ENCODE data around the gene PGM1.

Gene PGM1

DNA sequence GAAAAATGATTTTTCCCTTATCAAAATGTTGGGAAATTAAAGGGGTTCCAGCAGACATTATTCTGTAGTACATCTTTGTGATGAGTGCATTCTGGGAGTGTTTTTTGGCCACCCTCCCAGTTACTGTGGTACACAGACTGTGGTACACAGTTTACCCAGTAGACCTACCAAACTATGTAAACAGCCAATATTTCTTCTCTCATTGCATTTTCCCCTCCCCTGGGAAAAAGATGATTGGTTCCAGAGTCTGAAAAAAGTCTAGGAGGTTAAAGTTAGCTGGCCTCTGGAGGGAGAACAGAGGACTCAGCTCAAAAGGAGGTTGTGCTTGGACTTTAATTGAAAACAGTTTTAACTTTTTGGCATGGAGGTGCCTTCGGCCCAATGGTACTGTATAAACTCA lies 42.5 kb downstream of the PGM1 start:
- no peak for DNase-seq

DNA sequence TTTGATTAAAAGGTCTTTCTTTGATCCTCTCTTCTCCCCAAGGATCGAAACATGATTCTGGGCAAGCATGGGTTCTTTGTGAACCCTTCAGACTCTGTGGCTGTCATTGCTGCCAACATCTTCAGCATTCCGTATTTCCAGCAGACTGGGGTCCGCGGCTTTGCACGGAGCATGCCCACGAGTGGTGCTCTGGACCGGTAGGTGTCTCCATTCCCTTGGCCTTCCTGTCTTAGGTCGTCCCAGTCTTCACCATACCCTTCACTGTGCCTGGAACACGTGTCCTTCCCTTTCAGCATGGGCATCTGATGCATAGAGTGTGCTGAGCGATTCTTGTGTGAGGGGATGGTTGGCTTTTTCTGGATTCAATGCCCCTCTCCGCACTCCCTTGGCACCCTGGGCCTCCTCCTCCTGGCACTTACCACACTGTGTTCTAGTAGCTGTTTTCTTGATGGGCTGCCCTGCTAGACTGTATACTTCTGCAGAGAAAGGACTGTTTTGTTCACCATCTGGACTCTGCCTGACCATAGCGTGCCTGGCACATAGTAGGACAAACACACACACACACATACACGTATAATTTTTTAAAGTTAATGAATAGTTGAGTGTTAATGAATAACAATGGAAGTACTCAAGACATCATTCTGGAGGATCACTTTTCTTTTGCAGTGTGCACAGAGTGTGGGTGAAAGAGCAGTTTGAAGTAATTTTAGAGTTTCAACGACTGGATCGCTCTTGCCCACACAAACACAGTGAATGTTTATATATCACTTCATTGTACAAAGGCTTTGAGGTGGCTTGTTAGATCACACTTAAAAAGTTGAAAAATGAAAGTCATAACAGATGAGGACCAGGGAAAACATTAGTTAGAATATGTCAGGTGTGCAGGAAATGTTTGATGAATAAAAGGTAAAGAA lies 43.2 kb downstream of the PGM1 start:
- DNase-seq, result no peak

DNA sequence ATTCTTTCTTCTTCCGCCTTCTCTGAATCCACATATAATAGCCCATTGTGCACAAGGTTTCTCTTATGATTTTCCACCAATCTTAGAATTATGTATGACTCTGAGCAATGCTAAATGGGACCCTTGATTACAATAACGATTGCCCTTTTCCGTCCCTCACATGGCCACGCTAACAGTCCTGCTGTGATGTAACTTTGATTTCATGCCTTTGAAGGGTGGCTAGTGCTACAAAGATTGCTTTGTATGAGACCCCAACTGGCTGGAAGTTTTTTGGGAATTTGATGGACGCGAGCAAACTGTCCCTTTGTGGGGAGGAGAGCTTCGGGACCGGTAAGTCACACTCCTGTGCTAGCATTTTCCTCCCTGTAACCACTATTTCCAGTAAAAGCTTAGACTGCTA lies 45.3 kb downstream of the PGM1 start:
- DNase-seq, result no peak

DNA sequence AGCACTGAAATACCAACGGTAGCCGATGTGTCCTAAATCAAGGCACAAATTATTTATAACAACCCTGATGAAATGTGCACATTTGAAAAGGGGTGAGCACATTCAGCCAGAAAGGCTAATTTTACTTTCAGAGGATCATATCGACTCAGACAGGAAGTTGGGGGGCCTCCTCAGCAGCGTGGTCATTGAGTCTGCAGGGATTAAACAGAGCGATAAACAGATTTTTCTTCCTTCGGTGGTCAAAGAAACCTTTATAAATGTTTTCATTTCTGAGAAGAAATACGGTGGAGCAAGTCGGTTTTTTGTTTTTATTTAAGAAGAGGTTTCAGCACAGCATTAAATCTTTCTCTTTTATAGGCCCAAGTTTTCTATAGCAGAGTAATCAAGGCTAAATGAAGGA lies 45.7 kb downstream of the PGM1 start:
- no peak for DNase-seq

DNA sequence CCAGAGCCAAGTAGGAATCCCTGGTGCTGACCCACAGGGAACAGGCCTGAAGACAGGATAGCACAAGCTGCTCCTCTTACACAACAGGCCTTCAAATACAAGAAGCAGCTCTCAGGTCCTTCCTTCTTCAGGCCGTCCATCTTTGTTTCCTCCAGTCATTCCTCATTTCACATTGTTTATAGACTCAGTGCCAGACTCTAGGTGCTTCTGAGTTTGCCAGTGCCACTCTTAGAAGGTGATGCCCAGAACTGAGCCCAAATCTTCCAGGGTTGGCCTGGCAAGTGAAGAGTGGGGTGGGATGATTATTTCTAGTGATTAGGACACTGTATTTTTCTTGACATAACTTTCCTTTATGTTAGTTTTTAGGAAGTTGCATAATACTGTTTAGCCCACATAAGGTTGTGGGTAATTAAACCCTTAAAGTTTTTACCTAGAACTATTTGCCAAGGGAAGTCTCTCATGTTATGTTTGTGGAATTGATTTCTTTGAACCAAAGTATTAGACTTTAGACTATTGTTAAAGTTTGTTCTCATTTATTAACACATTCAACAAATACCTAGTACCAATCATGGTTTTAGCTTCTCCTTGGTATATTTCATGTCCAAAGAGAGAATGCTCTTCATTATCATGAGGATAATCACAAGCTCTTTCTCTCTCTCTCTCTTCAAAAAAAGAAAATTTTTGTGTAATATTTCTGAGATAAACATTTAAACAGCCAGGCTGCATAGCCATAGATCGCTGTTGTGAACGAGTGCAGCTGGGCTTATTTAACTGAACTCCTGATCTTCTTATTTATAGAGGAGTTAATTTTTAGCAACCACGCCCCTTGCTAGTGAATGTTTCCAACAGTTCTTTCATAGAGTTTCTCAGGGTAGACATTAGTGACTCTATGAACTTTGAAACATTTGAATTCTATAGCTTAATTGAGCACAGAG lies 47.7 kb downstream of the PGM1 start:
- peak; percentile 17 to 51 (median 46) for DNase-seq

DNA sequence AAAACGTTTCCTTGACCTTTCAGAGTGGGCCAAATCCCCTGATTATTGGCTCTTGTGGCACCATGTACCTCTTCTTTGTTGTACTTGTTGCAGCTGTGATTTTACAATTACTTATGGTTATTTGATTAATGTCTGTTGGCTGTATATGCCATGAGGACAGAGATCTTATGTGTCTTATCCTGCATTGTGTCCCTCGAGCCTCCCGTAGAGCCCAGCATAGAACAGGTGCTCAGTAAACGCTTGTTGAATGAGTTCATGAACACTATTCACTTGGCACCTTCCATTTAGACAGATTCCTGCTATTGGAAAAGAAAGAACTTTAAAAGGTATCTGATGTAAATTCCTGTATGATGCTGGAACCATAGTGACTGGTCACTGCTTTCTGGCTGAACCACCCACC lies 48.4 kb downstream of the PGM1 start:
- DNase-seq, result no peak

DNA sequence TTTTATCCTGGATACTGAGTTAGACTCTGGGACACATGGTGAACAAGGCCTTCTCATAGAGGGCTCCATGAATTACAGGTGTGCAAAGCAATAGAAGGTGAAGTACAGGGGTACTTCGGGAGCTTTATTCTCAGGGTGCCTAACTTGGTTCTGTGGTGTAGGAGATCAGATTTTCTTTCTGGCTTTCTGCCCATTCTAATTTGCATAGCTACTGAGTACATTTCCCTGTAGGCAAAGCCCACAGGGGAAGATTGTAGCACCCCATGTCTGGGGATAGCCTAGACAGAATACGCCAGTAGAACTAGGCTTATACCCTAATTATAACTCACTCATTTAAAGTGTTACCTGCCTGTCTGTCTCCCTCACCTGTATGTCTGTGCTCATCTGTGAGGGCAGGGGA lies 49.7 kb downstream of the PGM1 start:
- DNase-seq, result no peak

DNA sequence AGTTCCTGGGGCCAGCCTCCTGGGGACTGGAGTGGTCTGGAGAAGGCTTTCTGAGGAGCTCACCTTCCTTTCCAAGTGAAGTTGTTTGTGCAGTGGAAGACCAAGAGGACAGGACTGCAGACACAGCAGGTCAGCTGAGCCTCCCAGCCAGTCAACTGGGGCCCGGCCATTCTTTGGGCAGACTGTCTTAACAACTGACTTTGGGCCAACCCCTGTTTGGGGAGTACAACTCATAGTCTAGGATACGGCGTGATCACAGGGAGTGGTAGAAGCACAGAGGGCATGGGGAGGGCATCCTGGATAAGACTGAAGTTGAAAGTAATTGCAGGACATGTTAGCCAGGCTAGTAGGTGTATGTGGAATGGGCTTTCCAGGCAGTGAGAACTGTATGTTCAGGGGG lies 50.3 kb downstream of the PGM1 start:
- no peak for DNase-seq

DNA sequence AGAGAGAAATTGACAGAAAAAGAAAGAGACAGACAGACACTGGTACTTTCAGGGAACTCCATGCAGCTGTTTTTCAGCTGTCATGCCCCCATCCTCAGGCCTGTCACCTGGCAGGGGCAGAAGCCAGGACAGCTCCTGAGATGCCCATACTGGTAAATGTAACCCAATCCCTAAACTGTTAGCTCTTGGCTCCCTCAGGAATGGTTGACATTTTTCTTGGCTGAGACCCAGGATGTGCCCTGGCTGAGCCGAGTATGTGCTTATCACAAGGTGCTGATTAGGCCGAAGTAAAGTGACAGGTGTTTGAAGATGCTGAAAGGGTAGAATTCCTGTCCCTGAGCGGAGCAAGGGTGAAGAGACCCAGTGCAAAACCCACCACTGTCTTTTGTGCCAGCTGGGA lies 50.7 kb downstream of the PGM1 start:
- DNase-seq, result no peak

DNA sequence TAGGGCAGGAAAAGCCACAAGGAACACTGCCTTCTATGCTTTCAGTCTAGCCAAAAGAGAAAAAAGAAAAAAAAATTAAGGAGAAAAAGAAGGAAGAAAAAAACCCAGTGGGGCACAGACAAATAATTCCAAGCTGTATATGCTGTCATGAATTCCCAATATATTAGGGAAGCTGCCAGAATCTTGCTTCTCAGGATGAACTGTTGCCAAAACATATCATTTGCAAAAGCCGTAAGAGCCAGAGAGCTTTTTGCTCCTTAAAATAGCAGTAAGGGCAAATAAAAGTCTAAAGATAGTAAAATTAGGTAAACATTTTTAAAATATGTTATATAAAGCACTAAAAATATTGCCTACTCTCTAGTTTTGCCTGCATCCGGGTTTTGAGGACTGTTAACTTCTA lies 52.1 kb downstream of the PGM1 start:
- DNase-seq, result no peak

DNA sequence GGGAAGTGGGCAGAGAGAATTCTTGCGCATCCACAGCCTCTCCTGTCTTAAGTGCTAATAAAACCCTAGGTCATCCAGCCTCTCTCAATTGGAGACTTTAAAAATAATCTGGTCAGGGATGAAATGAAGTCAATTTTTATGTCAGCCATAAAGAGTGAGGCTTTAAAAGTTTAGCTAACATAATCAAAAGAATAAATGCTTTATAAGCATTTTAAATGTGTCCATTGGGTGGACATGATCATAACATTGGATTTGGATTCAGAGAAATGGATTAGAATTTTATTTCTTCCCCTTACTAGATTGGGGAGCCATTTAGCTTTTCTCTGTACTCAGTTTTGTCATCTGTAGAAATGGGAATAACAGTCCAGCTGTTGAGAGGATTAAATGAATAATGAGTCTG lies 55.5 kb downstream of the PGM1 start:
- DNase-seq, result no peak

DNA sequence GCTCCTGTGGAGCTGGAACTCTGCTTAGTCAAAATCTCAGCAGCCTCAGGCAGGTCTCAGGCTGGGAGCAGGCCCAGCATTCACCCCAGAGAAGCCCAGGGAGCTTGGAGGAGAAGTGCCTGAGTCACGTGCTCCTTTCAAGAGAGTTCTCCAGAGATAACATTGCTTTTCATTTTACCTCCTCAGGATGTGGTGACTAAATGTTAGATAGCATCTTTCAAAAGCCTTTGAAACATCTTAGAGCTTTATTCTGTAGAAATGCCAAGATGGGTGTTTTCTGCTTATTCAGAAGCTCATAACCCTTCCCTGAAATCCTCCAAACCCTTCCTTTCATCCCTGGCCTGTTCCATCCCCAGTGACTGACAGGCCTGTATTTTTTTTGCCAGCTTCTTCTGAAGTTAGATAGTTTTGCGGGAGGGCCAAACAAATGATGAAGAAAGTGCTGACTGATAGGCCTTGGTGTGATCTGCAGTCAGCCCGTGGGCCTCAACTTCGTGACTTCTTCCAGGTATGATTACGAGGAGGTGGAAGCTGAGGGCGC lies 58.0 kb downstream of the PGM1 start:
- DNase-seq, result no peak

DNA sequence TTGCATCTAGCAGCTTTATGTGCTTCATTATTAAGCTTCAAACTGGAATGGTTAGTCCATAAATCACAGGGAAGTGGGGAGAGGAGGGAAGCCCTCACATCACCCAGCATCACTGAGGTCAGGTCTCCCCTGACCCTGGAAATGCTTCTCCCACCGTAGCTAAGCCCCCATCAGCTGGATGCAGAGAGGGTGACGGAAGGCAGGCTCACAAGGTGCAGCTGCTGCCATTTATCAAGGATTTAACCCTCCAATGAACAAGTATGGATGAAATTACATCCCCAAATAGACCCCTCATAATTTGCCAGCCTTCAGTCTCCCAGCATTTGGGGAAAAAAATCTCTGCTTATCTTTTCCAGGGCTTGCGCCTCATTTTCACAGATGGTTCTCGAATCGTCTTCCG lies 60.8 kb downstream of the PGM1 start:
- DNase-seq, result no peak

DNA sequence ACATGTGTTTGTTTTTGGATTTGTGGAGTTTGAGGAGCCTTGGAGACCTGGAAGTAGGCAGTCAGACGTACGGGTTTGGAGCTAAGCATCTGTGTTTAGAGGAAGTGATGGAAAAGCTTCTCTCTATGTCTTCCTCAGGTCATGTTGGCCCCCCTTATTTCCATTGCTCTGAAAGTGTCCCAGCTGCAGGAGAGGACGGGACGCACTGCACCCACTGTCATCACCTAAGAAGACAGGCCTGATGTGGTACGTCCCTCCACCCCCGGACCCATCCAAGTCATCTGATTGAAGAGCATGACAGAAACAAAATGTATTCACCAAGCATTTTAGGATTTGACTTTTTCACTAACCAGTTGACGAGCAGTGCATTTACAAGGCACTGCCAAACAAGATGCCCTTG lies 66.2 kb downstream of the PGM1 start:
- no peak for DNase-seq

DNA sequence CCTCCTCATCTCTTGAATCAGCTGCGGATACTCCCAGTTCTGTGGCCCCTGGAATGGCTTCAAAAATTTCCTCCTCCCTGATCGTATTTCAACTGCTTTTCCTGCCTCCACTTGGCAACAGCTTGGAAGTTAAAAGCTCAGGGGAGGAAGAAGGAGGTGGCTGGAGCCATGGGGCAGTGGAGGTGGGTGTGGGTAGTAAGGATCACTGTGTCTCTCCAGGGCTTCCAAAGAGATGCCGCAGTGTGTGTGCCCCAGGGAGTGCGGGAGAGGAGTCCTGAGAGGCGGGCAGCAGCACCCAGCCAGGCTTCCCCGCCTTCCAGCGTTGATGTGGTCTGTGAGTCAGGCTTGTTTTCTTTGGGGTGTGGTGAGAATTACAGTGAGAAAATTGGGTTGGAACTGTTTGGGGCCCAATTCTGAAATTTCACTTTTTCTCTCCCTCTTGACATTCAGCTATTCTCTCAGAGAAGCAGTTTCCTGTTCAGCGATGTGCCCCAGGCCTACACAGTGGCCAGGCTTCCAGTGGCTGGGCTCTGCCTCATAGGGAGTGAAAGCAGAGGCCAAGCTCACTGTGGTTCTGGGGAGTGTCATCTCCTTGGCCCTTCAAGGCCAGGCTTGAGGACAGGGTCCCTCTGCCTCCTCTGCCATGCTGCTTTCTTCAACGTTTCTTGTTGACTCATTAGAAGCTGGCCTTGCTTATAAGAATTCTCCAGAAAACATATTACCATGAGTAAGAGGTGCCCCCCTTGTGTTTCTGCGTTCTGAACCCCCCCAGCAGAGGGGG lies 69.0 kb downstream of the PGM1 start:
- DNase-seq, result no peak

DNA sequence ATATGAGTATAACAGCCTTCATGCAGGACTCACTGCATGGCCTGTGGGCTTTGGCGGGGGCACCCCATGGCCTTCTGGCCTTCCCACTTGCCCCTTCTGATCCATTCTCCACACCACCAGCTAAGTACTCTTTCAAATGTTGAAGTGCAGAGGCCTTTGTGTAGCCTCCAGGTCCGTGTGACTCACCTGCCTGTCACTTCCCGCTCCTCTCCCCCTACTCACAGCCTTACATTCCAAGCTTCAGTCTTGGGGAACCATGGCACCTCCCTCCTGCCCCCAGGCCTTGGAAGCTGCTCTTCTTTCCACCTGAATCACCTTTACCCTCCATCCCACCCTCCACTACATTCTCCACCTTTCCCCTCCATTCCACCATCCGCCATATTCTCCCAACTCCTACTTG lies 69.6 kb downstream of the PGM1 start:
- DNase-seq, result no peak

DNA sequence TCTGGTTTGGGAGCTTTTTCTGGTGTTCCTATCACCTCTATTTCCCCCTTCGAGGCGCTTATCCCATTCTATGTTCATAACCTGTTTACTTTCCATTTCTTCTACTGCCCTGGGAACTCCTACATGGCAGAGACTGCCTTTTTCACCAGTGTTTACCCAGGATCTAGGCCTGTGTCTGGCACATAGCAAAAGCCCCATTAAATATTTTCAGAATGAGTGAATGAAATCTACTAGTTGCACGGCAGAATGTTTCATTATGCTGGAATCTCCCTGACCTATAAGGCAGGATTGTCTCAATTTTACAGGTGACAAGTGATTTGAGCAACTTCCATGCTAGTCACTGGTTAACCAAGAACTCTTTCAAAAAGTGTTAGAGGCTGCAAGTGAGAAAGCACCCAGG lies 70.1 kb downstream of the PGM1 start:
- no peak for DNase-seq

DNA sequence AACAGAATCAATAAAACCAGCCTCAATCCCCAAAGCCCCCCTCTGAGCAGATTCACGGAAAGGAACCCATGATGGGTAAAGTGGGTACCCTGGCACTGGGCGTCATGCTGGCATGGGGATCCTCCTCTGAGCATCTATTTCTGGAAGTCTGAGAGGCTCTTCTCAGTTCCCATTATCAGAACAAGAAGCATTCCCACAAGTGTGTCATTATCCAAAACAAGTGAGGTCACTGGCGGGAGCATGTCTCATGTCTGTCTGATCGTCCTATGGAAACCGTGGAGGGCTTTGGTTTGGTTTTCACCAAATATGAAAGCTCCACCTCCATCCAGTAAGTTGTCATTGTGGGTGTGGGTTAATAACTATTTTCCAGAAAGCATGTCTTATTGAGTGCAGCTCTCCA lies 70.7 kb downstream of the PGM1 start:
- no peak for DNase-seq

DNA sequence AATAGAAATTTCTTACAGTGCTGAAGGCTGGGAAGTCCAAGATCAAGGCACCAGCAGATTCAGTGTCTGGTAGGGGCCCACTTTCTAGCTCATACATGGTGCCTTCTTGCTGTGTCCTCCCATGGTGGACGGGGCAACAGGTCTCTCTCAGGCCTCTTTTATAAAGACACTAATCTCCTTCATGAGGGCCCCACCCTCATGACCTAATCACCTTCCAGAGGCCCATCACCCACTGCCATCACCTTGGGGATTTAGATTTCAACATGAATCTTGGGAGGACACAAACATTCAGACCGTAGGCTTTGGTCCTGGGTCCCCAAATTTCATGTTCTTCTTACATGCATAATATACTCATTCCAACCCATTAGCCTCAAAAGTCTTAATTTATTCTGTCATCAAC lies 71.5 kb downstream of the PGM1 start:
- no peak for DNase-seq

DNA sequence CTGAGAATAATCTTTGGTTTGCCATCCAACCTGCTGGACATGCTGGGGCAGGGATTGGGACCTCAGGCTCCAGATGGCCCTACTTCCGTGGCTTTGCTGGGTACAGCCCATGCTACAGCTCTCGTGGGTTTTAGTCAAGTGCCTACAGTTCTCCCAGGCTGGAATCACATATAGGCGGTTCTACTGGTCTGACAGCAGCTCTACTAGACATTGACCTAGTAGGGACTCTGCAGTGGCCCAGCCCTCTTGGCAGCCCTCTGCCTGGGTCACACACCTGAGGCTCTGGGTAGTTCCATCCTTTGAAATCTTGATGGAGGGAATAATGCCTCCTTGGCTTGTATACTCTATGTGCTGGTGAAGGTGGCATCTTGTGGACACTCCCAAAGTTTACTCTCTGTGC lies 72.2 kb downstream of the PGM1 start:
- DNase-seq, result no peak

DNA sequence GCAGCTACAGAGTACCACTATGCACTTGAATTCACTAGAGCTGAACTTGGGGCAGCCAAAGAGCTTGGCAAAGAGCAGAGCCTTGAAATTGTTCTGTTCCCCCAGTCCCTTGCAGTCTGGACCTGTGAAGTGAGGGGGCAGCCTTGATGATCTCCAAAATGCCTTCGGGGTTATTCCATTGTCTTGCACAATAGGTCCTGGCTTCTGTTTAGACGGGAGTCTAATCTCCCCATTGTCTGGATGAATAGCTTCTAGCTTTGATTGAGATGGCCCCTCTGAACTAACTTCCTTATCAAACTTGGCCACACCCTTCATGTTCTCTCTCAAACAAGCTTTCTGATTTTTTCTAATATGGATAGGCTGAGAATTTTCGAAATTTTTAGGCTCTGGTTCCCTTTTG lies 72.6 kb downstream of the PGM1 start:
- DNase-seq, result no peak

DNA sequence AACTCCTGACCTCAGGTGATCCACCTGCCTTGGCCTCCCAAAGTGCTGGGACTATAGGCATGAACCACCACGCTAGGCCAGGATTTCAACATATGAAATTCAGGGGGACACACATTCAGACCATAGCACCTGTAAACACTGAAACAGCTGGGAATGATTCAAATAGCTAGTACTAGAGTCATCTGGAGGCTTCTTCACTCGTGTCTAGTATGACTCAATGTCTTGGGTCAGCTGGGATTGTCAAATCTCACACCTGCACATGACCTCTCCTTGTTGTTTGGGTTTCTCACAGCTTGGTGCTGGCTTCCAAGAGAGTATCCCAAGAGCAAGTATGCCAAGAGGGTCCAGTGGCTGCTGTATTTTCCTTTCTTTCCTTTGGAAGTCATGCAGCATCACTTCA lies 75.1 kb downstream of the PGM1 start:
- no peak for DNase-seq

All from suppressor macrophage (primary cell).